Posterior vena cava (tissue), 2 donors: ENCODE results near the gene HBB. TPM values are rescaled to one million over a fixed set of nuclear protein-coding genes. Genes with fewer than 3 reads are reported as not detected.
"Not testable (repeated sequence)": the region's sequence is repeated elsewhere in the genome, so short reads cannot be mapped to it uniquely, and the experiment has no call there.

Source experiments
- DNase-seq: peaks from one replicate; pipeline ENCODE4 v3.0.0-alpha.2; 2020; ENCODE audit warnings: low spot score
- intact Hi-C, 2 donors: fragments of 100-400 bp; cut with DNase I; formaldehyde crosslinking; loops; one replicate each; pipeline versions ENCODE4 v1.14.1 to v1.14.2; 2022 to 2023
- long read RNA-seq, 2 donors: library from polyadenylated mRNA; unstranded; transcript quantifications; one replicate each; pipeline ENCODE4 v2.0.0, GENCODE V29; 2020 to 2021
- total RNA-seq, 2 donors: library from RNA; stranded (reverse); fragmentation: NEBNext Ultra II Directional; extraction: Animal tissue kit (Norgen Biotek cat#: 25700); gene quantifications; one replicate each; pipeline ENCODE4 v1.2.1, GENCODE V29; 2021
- donor health status: DM: yes; HTN: yes; CAD: no.
- donor health status: DM: yes; HTN: yes; CAD: no.

The HBB gene
- total RNA-seq: 1,000 to 10,000 TPM; 1,053 to 3,910 TPM
- long read RNA-seq, donor 1, transcript HBB-203 (2 exons, 319 nt): minor isoform, 22 of 157 reads
- long read RNA-seq, donor 1, transcript HBB-201 (3 exons, 628 nt): major isoform, 134 of 157 reads
- long read RNA-seq, donor 1, partial matches to known transcripts: 1 of 157 reads
- long read RNA-seq, donor 1, other reads (novel, unspliced or antisense): 0 of 157 reads
- long read RNA-seq, donor 2, transcript HBB-201 (3 exons, 628 nt): major isoform, 62 of 65 reads
- long read RNA-seq, donor 2, partial matches to known transcripts: 0 of 65 reads
- long read RNA-seq, donor 2, other reads (novel, unspliced or antisense): 2 of 65 reads

- intact Hi-C loops: no loop called here
These were observed at the start of gene HBB for GRCh38 chr11:5226732-5227310. TSS of gene HBB (minus strand) at chr11:5227071. CDS start at chr11:5227021, 50 bp downstream.

GRCh38 chr11:5275369-5276110 lies 48.7 kb upstream of the HBB start:
- intact Hi-C loops: loop anchor here in 1 of 2 donors (10.0 kb wide), 1 partner anchor 831 kb away; the partner anchor contains the start of gene OR52K2
- DNase-seq: no peak

More at GRCh38 chr11:5226732-5227310, at the start of gene HBB:
- DNase-seq: no peak

GRCh38 chr11:5274395-5274794 lies 47.5 kb upstream of the HBB start:
- DNase-seq: no peak
- intact Hi-C loops: loop anchor here in 1 of 2 donors (10.0 kb wide), 1 partner anchor 830 kb away; the partner anchor contains the start of gene OR52K2

GRCh38 chr11:5272395-5273017 lies 45.6 kb upstream of the HBB start:
- intact Hi-C loops: loop anchor here in 1 of 2 donors (10.0 kb wide), 1 partner anchor 828 kb away; the partner anchor contains the start of gene OR52K2
- DNase-seq: no peak

- DNase-seq: no peak
- intact Hi-C loops: loop anchor here in 1 of 2 donors (10.0 kb wide), 1 partner anchor 825 kb away; the partner anchor contains the start of gene OR52K2
These were observed 42.9 kb upstream of the HBB start, which contains the start of gene HBE1 for GRCh38 chr11:5269715-5270147. TSS of gene HBE1 (minus strand) at chr11:5269945. CDS start at chr11:5269890, 55 bp downstream.

GRCh38 chr11:5267033-5267563 lies 40.2 kb upstream of the HBB start:
- no peak for DNase-seq
- intact Hi-C loops: no loop called here

GRCh38 chr11:5266609-5267008 lies 39.7 kb upstream of the HBB start:
- intact Hi-C loops: no loop called here
- no peak for DNase-seq

DNA sequence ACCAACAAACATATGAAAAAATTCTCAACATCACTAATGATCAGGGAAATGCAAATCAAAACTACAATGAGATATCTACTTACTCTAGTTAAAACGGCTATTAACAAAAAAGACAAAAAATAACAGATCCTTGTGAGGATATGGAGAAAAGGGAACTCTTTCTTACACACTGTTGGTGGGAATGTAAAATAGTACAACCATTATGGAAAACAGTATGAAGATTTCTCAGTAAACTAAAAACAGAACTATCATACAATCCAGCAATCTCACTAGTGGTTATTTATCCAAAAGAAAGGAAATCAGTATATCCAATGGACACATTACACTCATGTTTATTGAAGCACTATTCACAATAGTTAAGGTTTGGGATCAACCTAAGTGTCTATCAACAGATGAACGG lies 39.0 kb upstream of the HBB start:
- intact Hi-C loops: no loop called here
- DNase-seq: no peak

DNA sequence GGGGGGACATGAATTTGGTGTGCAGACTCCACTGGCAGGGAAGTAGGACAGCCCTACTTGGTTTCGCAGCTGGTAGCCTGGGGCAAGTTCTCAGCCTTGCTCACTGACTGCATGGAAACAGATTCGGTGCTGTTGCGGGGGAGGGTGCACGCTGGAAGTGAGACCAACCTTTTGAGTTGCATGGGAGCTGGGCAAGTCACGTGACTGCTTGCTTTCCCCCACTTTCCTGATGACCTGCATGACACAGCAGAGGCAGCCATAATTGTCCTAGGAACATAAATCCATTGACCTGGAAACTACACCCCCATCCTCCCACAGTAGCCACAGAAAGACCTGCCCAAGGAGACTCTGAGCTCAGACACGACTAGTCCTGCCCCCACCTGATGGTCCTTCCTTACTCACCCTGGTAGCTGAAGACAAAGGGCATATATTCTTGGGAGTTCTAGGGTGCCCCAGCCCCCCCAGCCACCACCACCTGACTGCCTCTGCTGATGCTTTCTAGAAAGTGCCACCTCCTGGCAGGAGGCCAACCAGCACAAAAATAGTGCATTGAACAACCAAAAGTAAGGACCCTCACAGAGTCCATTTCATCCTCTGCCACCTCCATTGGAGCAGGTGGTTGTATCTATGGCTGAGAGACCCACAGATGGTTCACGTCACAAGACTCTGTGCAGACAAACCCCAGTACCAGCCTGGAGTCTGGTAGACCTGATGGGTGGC lies 31.8 kb upstream of the HBB start:
- DNase-seq: no peak
- intact Hi-C loops: no loop called here

DNA sequence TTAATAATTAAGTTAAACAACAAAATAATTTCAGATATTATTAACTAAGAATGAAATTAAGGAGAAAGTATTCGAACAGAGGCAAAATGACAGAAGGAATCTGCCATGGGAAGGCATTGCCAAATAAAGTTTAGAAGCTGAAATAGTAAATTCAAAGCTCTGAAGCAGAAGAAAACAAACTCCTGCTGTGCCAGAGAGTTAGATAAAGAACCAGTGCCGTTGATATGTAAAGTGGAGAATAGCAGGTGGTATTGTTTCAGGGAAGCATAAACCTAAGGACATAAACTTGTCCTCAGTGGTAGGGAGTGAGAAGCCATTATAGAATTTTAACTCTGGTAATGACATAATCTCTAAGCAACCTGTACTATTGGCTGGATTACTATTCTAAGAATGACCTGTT lies 30.4 kb upstream of the HBB start:
- DNase-seq: no peak
- intact Hi-C loops: no loop called here

GRCh38 chr11:5254646-5255413 lies 28.0 kb upstream of the HBB start, which contains the start of gene HBG2:
TSS of gene HBG2 (minus strand) at chr11:5254781. CDS start at chr11:5254728, 53 bp downstream.
- DNase-seq, intact Hi-C loops: not testable (repeated sequence)

GRCh38 chr11:5254023-5254422 lies 27.2 kb upstream of the HBB start:
- DNase-seq, intact Hi-C loops: not testable (repeated sequence)

DNA sequence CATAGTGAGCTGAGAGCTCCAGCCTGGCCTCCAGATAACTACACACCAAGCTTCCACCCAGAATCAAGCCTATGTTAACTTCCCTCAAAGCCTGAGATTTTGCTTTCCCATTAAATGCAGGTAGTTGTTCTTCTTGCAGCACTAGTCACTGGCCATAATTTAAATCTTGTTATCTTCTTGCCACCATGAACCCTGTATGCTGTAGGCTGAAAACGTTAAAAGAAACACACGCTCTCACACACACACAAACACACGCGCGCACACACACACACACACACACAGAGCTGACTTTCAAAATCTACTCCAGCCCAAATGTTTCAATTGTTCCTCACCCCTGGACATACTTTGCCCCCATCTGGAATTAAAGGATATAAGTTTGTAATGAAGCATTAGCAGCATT lies 26.6 kb upstream of the HBB start:
- intact Hi-C loops, DNase-seq: not testable (repeated sequence)

GRCh38 chr11:5252919-5253265 lies 26.0 kb upstream of the HBB start:
- intact Hi-C loops: no loop called here

DNA sequence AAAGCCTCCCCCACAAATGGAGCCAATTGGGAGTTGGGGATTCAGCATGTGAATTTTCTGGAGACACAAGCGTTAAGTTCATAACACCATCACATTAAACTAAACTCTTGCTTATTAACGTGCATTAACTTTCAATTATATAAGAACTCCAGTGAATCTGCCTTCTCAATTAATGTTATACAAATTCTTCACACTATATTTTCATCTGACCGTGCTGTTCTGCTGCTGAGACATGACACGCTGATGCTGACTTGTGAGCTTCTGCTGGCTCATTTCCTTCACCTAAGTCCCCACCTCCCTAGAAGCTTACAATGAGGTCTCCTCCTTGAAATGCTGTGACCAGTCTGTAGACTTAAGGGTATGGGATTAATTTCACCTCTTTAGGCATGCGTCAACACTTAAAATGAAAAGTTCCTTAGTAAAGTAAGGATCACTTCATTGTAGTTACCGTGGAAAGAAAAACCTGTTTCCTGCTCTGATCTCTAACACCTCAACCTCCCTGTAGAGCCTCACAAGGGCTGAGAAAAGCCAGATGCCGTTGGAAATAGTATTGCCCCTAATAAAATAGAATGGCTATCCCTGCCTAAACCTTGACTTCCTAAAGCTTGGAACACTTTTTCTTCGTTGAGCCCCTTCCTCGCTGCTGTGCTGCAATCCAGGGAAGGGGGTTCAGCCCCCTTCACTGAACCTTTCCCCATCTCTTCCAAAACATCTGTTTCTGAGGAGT lies 25.5 kb upstream of the HBB start:
- no peak for DNase-seq
- intact Hi-C loops: no loop called here

More at GRCh38 chr11:5252919-5253265, 26.0 kb upstream of the HBB start:
- DNase-seq: no peak

DNA sequence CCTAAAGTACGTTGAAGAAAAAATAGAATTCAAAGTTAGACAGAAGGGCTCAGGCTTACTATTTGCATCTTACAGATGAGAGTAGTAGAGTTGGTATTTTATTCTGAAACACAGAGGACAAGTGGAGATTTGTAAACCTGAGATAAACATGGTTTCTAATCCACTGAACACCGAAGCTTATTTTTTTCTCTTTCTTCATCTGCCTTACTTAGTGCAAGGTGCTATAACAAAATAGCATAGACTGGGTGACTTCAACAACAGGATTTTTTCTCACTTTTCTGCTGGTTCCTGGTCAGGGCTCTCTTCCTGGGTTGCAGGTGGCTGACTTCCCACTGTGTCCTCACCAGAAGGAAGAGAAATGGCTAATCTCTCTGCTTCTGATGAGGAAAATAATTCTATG lies 24.9 kb upstream of the HBB start:
- DNase-seq: no peak
- intact Hi-C loops: no loop called here

DNA sequence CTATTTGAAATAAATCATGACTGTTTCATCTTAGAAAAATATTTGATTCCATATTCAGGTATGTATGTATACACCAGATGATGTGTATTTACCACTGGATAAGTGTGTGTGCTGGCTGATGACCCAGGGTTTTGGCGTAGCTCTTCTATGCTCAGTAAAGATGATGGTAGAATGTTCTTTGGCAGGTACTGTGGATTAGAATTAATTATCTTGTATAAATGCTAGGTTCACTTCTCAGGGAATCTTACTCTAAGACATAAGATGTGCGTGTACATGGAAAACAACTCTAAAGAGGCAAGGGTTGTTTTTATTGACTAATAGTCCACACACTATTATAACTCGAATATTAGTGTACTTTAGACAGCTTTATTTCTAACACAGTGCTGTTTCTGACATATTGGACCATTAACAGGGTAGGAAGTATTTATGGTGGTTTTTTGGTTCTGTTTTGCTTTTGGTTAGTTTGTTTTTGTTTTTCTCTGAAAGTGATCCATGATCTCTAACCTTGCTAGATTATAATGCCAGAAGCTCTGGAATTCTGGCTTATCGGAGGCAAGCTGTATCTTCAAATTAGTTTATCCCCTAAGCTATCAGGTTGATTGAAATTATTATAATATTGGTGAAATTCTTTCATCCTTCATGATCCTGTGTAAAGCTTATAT lies 23.8 kb upstream of the HBB start:
- no peak for DNase-seq
- intact Hi-C loops: no loop called here
